Heart right ventricle (tissue), 16 donors: Measurements from ENCODE around the gene CYBC1. TPM values are rescaled to one million over a fixed set of nuclear protein-coding genes. Genes with fewer than 3 reads are reported as not detected.

Source experiments
- ATAC-seq, 8 donors: fragments of 200-7000 bp; cut with Tn5 transposase; one replicate each; pipeline ENCODE4 v1.9.1; 2020; ENCODE audit warnings: mild to moderate bottlenecking in 8 of 8, moderate library complexity in 8 of 8, moderate number of reproducible peaks in 1 of 8
- DNase-seq, 2 donors: peaks; one replicate each; pipeline ENCODE4 v3.0.0-alpha.2; 2020
- H3K27ac ChIP-seq, 10 donors: fragments of 200-600 bp; sonication (generic) in 2 of 10; one replicate each; pipeline versions ENCODE4 v1.5.0 to v1.8.0; 2020 to 2022; ENCODE audit warnings: mild to moderate bottlenecking in 3 of 10
- H3K27me3 ChIP-seq, 7 donors: fragments of 200-600 bp; one replicate each; pipeline ENCODE4 v1.8.0; 2021 to 2022; ENCODE audit warnings: mild to moderate bottlenecking in 2 of 7
- H3K36me3 ChIP-seq, 9 donors: fragments of 200-600 bp; sonication (generic) in 1 of 9; one replicate each; pipeline versions ENCODE4 v1.5.0 to v1.8.0; 2020 to 2022; ENCODE audit warnings: mild to moderate bottlenecking in 2 of 9
- H3K4me1 ChIP-seq, 9 donors: fragments of 200-600 bp; sonication (generic) in 1 of 9; one replicate each; pipeline versions ENCODE4 v1.5.0 to v1.8.0; 2020 to 2022; ENCODE audit warnings: mild to moderate bottlenecking in 4 of 9
- H3K4me3 ChIP-seq, 10 donors: fragments of 200-600 bp; sonication (generic) in 2 of 10; one replicate each; pipeline versions ENCODE4 v1.5.0 to v1.8.0; 2020 to 2022; ENCODE audit warnings: mild to moderate bottlenecking in 7 of 10, moderate library complexity in 2 of 10
- H3K9me3 ChIP-seq, 11 donors: fragments of 200-600 bp in 10 of 11; sonication (generic) in 2 of 11; one replicate each; pipeline versions ENCODE4 v1.5.0 to v1.8.0; 2013 to 2022; ENCODE audit warnings: mild to moderate bottlenecking in 2 of 11, control low read depth in 1 of 11, moderate library complexity in 1 of 11
- WGBS, 2 donors: extraction: QIAGEN DNeasy Blood & Tissue Kit; methylation state at CpG; one replicate each; pipeline ENCODE4 v1.1.7; 2013; ENCODE audit warnings: inconsistent platforms in 1 of 2; 5-methylcytosine and 5-hydroxymethylcytosine counted together
- intact Hi-C, 10 donors: fragments of 100-400 bp; cut with DNase I; formaldehyde crosslinking; loops; one replicate each; pipeline versions ENCODE4 v1.11.1 to v1.14.2; 2022
- polyA plus RNA-seq, 2 donors: library from polyadenylated mRNA; stranded (reverse); fragments of 200-250 nt; gene quantifications; one replicate each; pipeline ENCODE4 v1.2.3, GENCODE V29; 2013
- total RNA-seq, 10 donors: library from RNA; stranded (reverse); fragmentation: NEBNext Ultra II Directional in 3 of 10; extraction: Animal tissue kit (Norgen Biotek cat#: 25700) in 3 of 10; gene quantifications; one replicate each; pipeline versions ENCODE4 v1.2.1 to v1.2.4, GENCODE V29; 2021 to 2023
- TF ChIP-seq, protein P1 (sequence below), 9 donors: fragments of 200-600 bp; sonication (generic) in 2 of 9; IDR thresholded peaks; one replicate each; pipeline versions ENCODE4 v1.5.0 to v1.8.0; 2021 to 2022; ENCODE audit warnings: antibody characterized with exemption in 9 of 9, mild to moderate bottlenecking in 5 of 9, moderate library complexity in 1 of 9
- donor health status: Arrhythmogenic right ventricular cardiomyopathy.
- donor health status: ischemic (EF 13 %, LVEDD 7.1; RV severe dilation, severe dysfunction).
- donor health status: healthy with polysubstance abuse.
- donor health status: DM: no; HTN: yes; CAD: no.
- donor health status: DM: no; HTN: no; CAD: no.
- donor health status: ischemic (EF 25% LVEDD 6.9; RV normal size, moderate dysfunction).
- donor health status: ischemic (EF 25% LVEDD 5.7; RV mildly dilated, moderate dysfunction).
- donor health status: healthy.
- donor health status: DM: yes; HTN: yes; CAD: no.
- donor health status: Ischemic cardiomyopathy.
- donor health status: ischemic (EF 35%, LVEDD 5.7; RV mildly dilated, moderate dysfunction).
- donor health status: nonischemic (EF 11% LVEDD 7.7; RV severe dilation, severe dysfunction).
- donor health status: DM: yes; HTN: yes; CAD: no.
- donor health status: PGD.
- donor health status: ischemic (EF 29% LVEDD 5.4; RV normal size, mild dysfunction).
- donor health status: nonischemic (EF 23%, LVEDD 6.1; RV moderate dilation, normal function).

The CYBC1 gene
- total and polyA plus RNA-seq, 12 donors = 13.4 to 56.6 (median 21.0) TPM

DNA sequence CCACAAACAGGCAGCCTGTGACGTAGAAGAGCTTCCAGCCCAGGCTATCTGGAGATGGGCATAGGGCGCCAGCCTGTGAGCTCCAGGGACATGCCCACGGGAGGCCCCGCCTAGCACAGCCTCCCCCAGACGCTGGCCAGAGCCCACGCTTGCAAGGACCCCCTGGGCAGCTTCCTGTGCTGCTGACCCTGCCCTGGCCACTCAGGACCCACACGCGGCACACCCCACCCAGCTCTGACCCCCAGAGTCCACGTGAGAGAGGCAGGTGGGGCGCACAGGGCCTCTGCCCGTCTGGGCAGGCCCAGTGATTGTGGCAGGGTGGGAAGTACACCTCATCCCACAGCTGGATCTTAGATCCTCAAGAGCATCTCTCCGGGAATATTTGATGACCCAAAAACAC, 3.9 kb downstream of the CYBC1 start:
- DNase-seq (no peak), ATAC-seq (no peak)
- Histone ChIP-seq H3K9me3 (no peaks in the 10 kb centered on the region), H3K4me1 (peaks cover 8 to 46% (median 34%) of the 10 kb centered on the region in 9 donors), H3K4me3 (no peak overlapping the region), H3K27me3 (no peaks in the 10 kb centered on the region), H3K27ac (no peak overlapping the region), H3K36me3 (peaks cover 0 to 62% (median 0%) of the 10 kb centered on the region in 9 donors)
- TF ChIP-seq, protein P1, sequence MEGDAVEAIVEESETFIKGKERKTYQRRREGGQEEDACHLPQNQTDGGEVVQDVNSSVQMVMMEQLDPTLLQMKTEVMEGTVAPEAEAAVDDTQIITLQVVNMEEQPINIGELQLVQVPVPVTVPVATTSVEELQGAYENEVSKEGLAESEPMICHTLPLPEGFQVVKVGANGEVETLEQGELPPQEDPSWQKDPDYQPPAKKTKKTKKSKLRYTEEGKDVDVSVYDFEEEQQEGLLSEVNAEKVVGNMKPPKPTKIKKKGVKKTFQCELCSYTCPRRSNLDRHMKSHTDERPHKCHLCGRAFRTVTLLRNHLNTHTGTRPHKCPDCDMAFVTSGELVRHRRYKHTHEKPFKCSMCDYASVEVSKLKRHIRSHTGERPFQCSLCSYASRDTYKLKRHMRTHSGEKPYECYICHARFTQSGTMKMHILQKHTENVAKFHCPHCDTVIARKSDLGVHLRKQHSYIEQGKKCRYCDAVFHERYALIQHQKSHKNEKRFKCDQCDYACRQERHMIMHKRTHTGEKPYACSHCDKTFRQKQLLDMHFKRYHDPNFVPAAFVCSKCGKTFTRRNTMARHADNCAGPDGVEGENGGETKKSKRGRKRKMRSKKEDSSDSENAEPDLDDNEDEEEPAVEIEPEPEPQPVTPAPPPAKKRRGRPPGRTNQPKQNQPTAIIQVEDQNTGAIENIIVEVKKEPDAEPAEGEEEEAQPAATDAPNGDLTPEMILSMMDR (IDR thresholded peaks at IDR 0.05) = no peak
- intact Hi-C loops = no loop called here
- 89% methylated on average over 12 of the region's 12 CpGs for WGBS, 2 donors

DNA sequence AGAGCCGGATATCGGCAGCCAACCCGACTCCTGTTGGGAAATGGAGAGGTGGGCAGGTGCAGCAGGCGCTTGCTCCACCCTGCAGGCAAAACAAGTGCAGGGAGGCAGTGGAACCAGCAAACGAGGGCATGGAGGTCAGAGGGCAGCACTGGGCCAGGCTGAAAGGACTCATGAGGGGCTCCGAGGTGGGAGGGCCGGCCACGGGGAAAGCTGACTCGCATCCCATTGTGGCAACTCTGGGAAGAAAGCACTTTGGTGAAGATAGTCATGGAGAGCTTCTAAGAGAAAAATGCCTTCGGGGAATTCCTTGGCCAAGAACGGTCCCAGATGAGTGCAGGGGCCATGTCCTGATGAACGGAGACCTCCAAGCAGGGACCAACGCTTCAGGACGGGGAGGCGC, 4.4 kb downstream of the CYBC1 start:
- no peak overlapping the region for H3K4me3 ChIP-seq
- intact Hi-C loops = no loop called here
- DNase-seq = no peak
- no peak for ATAC-seq
- peaks cover 7 to 41% (median 28%) of the 10 kb centered on the region in 9 donors for H3K4me1 ChIP-seq
- H3K27me3 ChIP-seq = no peaks in the 10 kb centered on the region
- H3K9me3 ChIP-seq = no peaks in the 10 kb centered on the region
- TF ChIP-seq, protein P1 (IDR thresholded peaks at IDR 0.05) = no peak
- peak overlapping the region in 1 of 10 donors; percentile 14 for H3K27ac ChIP-seq
- H3K36me3 ChIP-seq = peaks cover 0 to 64% (median 0%) of the 10 kb centered on the region in 9 donors
- 90 to 94% methylated on average over 15 of the region's 15 CpGs for WGBS, 2 donors

DNA sequence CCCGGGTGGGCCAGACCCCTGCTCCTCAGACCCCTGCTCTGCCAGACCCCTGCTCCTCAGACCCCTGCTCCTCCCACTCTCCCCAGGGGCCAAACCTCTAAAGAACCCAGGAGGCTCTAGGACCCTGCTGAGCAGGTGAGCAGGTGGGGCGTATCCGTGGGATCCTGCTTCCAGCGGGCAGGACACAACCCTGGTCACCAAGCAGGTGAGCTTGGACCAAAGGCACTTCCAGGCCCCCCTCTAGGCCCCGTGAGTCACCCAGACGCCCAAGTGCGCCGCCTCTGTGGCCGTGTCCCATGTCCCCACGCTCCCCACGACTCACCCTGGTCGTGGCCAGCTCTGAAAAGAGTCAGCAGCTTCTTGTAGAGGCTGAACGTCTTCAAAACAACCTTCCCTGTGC, 5.0 kb downstream of the CYBC1 start:
- ATAC-seq = no peak
- intact Hi-C loops = no loop called here
- H3K4me1 ChIP-seq = peaks cover 5 to 45% (median 26%) of the 10 kb centered on the region in 9 donors
- H3K27me3 ChIP-seq = no peaks in the 10 kb centered on the region
- TF ChIP-seq, protein P1 (IDR thresholded peaks at IDR 0.05) = no peak
- no peak overlapping the region for H3K4me3 ChIP-seq
- DNase-seq = no peak
- 90 to 92% methylated on average over 13 of the region's 13 CpGs for WGBS, 2 donors
- H3K36me3 ChIP-seq = peaks cover 0 to 64% (median 0%) of the 10 kb centered on the region in 9 donors
- no peaks in the 10 kb centered on the region for H3K9me3 ChIP-seq
- peak overlapping the region in 1 of 10 donors; percentile 14 for H3K27ac ChIP-seq

DNA sequence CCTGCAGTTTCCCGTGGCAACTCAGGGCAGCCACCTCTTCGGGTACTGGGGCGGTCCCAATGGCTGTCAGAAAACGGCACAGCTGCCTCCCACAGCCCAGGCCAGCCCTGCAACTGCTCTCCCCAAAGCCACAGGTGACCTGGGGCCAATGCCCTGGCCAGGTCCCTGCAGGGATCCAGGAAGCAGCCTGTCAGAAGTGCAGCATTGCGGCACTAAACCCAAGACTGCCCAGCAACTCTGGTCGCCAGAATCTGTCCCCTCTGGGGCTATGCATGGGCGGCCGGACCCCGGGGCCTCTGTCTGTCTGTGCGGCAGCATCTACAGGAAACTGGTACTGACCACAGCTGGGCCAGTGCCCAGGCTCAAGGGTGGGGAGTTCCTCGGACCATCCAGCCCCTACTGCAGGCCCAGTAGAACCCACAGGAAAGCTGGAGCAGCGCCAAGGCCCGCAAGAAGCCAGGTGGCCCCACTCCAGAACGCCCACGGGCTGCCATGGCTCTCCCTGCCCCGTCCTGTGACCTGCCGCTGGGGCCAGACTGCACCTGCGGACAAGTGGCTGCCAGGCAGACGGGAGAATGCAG, 5.5 kb downstream of the CYBC1 start:
- peak overlapping the region in 1 of 10 donors; percentile 14 for H3K27ac ChIP-seq
- ATAC-seq = peak in 1 of 8 donors; percentile 2
- 67 to 68% methylated on average over 19 of the region's 19 CpGs for WGBS, 2 donors

More for the DNA sequence above, 5.5 kb downstream of the CYBC1 start:
- peak in 1 of 2 donors; percentile 24 for DNase-seq
- Histone ChIP-seq H3K36me3 (peaks cover 0 to 64% (median 0%) of the 10 kb centered on the region in 9 donors), H3K27me3 (no peaks in the 10 kb centered on the region), H3K9me3 (no peaks in the 10 kb centered on the region), H3K4me3 (no peak overlapping the region), H3K4me1 (peaks cover 5 to 50% (median 25%) of the 10 kb centered on the region in 9 donors)
- TF ChIP-seq, protein P1 (IDR thresholded peaks at IDR 0.05) = no peak
- intact Hi-C loops = no loop called here
